Endothelial cell of umbilical vein (primary cell): ENCODE results near the gene TSSK6. TPM values are rescaled to one million over a fixed set of nuclear protein-coding genes. Genes with fewer than 3 reads are reported as not detected.

Experiments
- BruUV-seq: library from RNA; stranded (reverse); fragments of 400-500 nt; replicated peaks from 2 replicates; lab custom pipeline; 2021; lab: Mats Ljungman, UMichigan
- CTCF ChIA-PET: fragments of 300-600, 350-600 bp; sonication (Branson Sonifier 250); formaldehyde crosslinking; loops from one replicate; lab custom pipeline; 2021; ENCODE audit warnings: antibody characterized with exemption, inconsistent platforms; lab: Charles Lee
- POLR2A ChIA-PET: fragments of 300-600, 350-600 bp; sonication (Branson Sonifier 250); formaldehyde crosslinking; loops from one replicate; lab custom pipeline; 2021; ENCODE audit warnings: antibody characterized with exemption, inconsistent platforms; lab: Charles Lee
- DNase-seq: peaks from one replicate; pipeline ENCODE4 v3.0.0-alpha.2; 2011; ENCODE audit warnings: low read depth, low spot score
- FAIRE-seq: peaks from 2 replicates; lab custom pipeline; 2011; peaks lifted over from hg19 to GRCh38; lab: Jason Lieb, UNC
- H2AFZ ChIP-seq: 2 replicates; pipeline ENCODE4 v1.6.0; 2012; ENCODE audit warnings: low read depth, low read length, control low read depth, inconsistent platforms
- H3K27ac ChIP-seq: 2 replicates; pipeline ENCODE4 v1.5.1; 2011; ENCODE audit warnings: low read depth, mild to moderate bottlenecking, control low read depth, low read length, moderate library complexity; ENCODE audit not compliant: insufficient read depth
- H3K27me3 ChIP-seq, 2 experiments: 2 replicates each; pipeline versions ENCODE4 v1.6.0 to v1.6.1; 2011; ENCODE audit warnings: low read length in 2 of 2, mixed read lengths in 1 of 2; ENCODE audit not compliant: control insufficient read depth in 2 of 2, insufficient read depth in 2 of 2
- H3K36me3 ChIP-seq, 2 experiments: 2 replicates in 1 of 2; 3 replicates in 1 of 2; pipeline ENCODE4 v1.5.1; 2011; ENCODE audit warnings: low read length in 2 of 2, mild to moderate bottlenecking in 1 of 2, moderate library complexity in 1 of 2; ENCODE audit not compliant: control insufficient read depth in 2 of 2, insufficient read depth in 2 of 2; ENCODE audit errors: extremely low read depth in 1 of 2
- H3K4me1 ChIP-seq: 3 replicates; pipeline ENCODE4 v1.5.1; 2011; ENCODE audit warnings: mild to moderate bottlenecking, low read length; ENCODE audit not compliant: control insufficient read depth, insufficient read depth; ENCODE audit errors: extremely low read depth
- H3K4me2 ChIP-seq: 2 replicates; pipeline ENCODE4 v1.6.1; 2011; ENCODE audit warnings: low read length, control low read depth, mixed read lengths; ENCODE audit not compliant: insufficient read depth
- H3K4me3 ChIP-seq, 3 experiments: fragments of 200-600 bp in 1 of 3; sonication (generic), shearing (Covaris generic) in 1 of 3; replicated peaks in 1 of 3; 2 replicates each; pipeline ENCODE4 v1.5.1; 2011 to 2016; ENCODE audit warnings: control low read depth in 3 of 3, low read length in 3 of 3, mild to moderate bottlenecking in 2 of 3, inconsistent platforms in 1 of 3, low read depth in 1 of 3, moderate library complexity in 1 of 3; ENCODE audit not compliant: insufficient read depth in 1 of 3
- H3K79me2 ChIP-seq: 2 replicates; pipeline ENCODE4 v1.6.0; 2012; ENCODE audit warnings: low read length, inconsistent platforms; ENCODE audit not compliant: control insufficient read depth, insufficient read depth
- H3K9ac ChIP-seq: replicated peaks from 2 replicates; pipeline ENCODE3; 2011; ENCODE audit warnings: low read length, control low read depth; ENCODE audit not compliant: insufficient read depth; ENCODE audit errors: extremely low read depth
- H3K9me1 ChIP-seq: replicated peaks from 3 replicates; pipeline ENCODE4 v1.6.0; 2011; ENCODE audit warnings: mild to moderate bottlenecking, low read length; ENCODE audit not compliant: control insufficient read depth, insufficient read depth; ENCODE audit errors: extremely low read depth
- H3K9me3 ChIP-seq: replicated peaks from 2 replicates; pipeline ENCODE4 v1.5.1; 2012; ENCODE audit warnings: low read length, inconsistent platforms; ENCODE audit not compliant: control insufficient read depth, insufficient read depth
- H4K20me1 ChIP-seq: replicated peaks from 2 replicates; pipeline ENCODE3; 2011; ENCODE audit warnings: mild to moderate bottlenecking, low read length; ENCODE audit not compliant: control insufficient read depth, insufficient read depth; ENCODE audit errors: extremely low read depth
- EZH2 ChIP-seq: IDR thresholded peaks from 2 replicates; pipeline ENCODE4 v1.6.1; 2012; ENCODE audit warnings: borderline replicate concordance, low read depth, mild to moderate bottlenecking, moderate library complexity, low read length, inconsistent platforms; ENCODE audit not compliant: severe bottlenecking
- FOS ChIP-seq: IDR thresholded peaks from 2 replicates; pipeline ENCODE4 v1.6.1; 2011; ENCODE audit warnings: mild to moderate bottlenecking, low read length, moderate library complexity, borderline replicate concordance; ENCODE audit not compliant: insufficient read depth
- GATA2 ChIP-seq: IDR thresholded peaks from 2 replicates; pipeline ENCODE4 v1.7.0; 2011; ENCODE audit warnings: low read depth, mild to moderate bottlenecking, moderate library complexity, mixed read lengths, low read length; ENCODE audit not compliant: insufficient read length, insufficient read depth
- JUN ChIP-seq: IDR thresholded peaks from 2 replicates; pipeline ENCODE4 v1.6.1; 2011; ENCODE audit warnings: borderline replicate concordance, low read depth; ENCODE audit not compliant: insufficient read length, insufficient read depth
- MYC ChIP-seq: IDR thresholded peaks from one replicate; pipeline ENCODE4 v1.6.1; 2011; ENCODE audit warnings: mild to moderate bottlenecking, low read depth, low read length
- POLR2A ChIP-seq: IDR thresholded peaks from 2 replicates; pipeline ENCODE4 v1.6.1; 2012; ENCODE audit warnings: low read depth, mild to moderate bottlenecking, control low read depth, low read length
- POLR2AphosphoS5 ChIP-seq: IDR thresholded peaks from 2 replicates; pipeline ENCODE4 v1.6.1; 2012; ENCODE audit warnings: low read depth, mild to moderate bottlenecking, control low read depth, low read length, moderate library complexity; ENCODE audit not compliant: insufficient read depth
- dilution Hi-C: fragments of 300-500 bp; cut with MboI; formaldehyde crosslinking; loops from one replicate; pipeline ENCODE4 v1.15.0; 2019; ENCODE audit warnings: low sequenced_read_pairs; ENCODE audit not compliant: extremely low pct_ligation_motif_present
- intact Hi-C: fragments of 100-400 bp; cut with micrococcal nuclease; formaldehyde crosslinking; loops from one replicate; pipeline ENCODE4 v1.10.0; 2022
- polyA plus RNA-seq, 4 experiments: library from polyadenylated mRNA; depleted of rRNA in 3 of 4; stranded (reverse) in 3 of 4; unstranded in 1 of 4; fragments of >200 nt; gene quantifications; 2 replicates each; pipeline versions ENCODE4 v1.2.1 to v1.2.3, GENCODE V29; 2011 to 2012; ENCODE audit warnings: missing spikeins in 1 of 4
- total RNA-seq: library from RNA; stranded (reverse); gene quantifications from 2 replicates; pipeline ENCODE4 v1.2.3, GENCODE V29; 2021
- TF ChIP-seq, protein P1 (sequence below), 2 donors: IDR thresholded peaks; 1 replicate in 1 of 2; 2 replicates in 1 of 2; pipeline ENCODE4 v1.5.1; 2011; ENCODE audit warnings: low read length in 2 of 2, mild to moderate bottlenecking in 2 of 2, moderate library complexity in 2 of 2, control low read depth in 1 of 2, inconsistent platforms in 1 of 2, low read depth in 1 of 2; ENCODE audit not compliant: insufficient read depth in 1 of 2; ENCODE audit errors: extremely low read depth in 1 of 2
- TF ChIP-seq, protein P2 (sequence below): IDR thresholded peaks from 2 replicates; pipeline ENCODE4 v1.6.1; 2011; ENCODE audit not compliant: insufficient read depth, insufficient read length

Gene TSSK6
- total and polyA plus RNA-seq, 2 donors (not counting 3 experiments of a cell fraction or from before 2014, with no cell fraction given) = 0.76 to 0.82 TPM

GRCh38 chr19:19504754-19505668 lies 10.3 kb downstream of the TSSK6 start:
- CTCF ChIA-PET = interaction anchor here (1.5 kb wide), 1 partner anchor 15 kb away, joined by 3 read pairs; no protein-coding TSS in a partner anchor
- H3K27me3 ChIP-seq = no peaks in the 10 kb centered on the region
- H3K36me3 ChIP-seq = peaks cover 21 to 48% of the 10 kb centered on the region in 2 experiments
- TF ChIP-seq EZH2 = no peak
- no peak for TF ChIP-seq JUN
- TF ChIP-seq GATA2 = no peak
- TF ChIP-seq, protein P1, sequence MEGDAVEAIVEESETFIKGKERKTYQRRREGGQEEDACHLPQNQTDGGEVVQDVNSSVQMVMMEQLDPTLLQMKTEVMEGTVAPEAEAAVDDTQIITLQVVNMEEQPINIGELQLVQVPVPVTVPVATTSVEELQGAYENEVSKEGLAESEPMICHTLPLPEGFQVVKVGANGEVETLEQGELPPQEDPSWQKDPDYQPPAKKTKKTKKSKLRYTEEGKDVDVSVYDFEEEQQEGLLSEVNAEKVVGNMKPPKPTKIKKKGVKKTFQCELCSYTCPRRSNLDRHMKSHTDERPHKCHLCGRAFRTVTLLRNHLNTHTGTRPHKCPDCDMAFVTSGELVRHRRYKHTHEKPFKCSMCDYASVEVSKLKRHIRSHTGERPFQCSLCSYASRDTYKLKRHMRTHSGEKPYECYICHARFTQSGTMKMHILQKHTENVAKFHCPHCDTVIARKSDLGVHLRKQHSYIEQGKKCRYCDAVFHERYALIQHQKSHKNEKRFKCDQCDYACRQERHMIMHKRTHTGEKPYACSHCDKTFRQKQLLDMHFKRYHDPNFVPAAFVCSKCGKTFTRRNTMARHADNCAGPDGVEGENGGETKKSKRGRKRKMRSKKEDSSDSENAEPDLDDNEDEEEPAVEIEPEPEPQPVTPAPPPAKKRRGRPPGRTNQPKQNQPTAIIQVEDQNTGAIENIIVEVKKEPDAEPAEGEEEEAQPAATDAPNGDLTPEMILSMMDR (IDR thresholded peaks at IDR 0.05; ENCODE audit: extremely low read depth in 1 of 2, insufficient read depth in 1 of 2, low read depth in 1 of 2, low read length in 2 of 2) = no peak
- no peak for TF ChIP-seq POLR2AphosphoS5
- TF ChIP-seq POLR2A = no peak
- no peak for TF ChIP-seq FOS
- no peak for TF ChIP-seq MYC
- TF ChIP-seq, protein P2, sequence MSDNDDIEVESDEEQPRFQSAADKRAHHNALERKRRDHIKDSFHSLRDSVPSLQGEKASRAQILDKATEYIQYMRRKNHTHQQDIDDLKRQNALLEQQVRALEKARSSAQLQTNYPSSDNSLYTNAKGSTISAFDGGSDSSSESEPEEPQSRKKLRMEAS = no peak
- DNase-seq (no peak), FAIRE-seq (no peak)
- H3K4me1 ChIP-seq = no peaks in the 10 kb centered on the region
- POLR2A ChIA-PET = interaction anchor here (0.7 kb wide), 1 partner anchor 49 kb away, joined by 3 read pairs; no protein-coding TSS in a partner anchor
- H3K4me3 ChIP-seq = no peak overlapping the region
- intact Hi-C loops (no loop called here), dilution Hi-C loops (no loop called here)
- H3K4me2 ChIP-seq = no peak overlapping the region
- no peaks in the 10 kb centered on the region for H4K20me1 ChIP-seq
- H3K79me2 ChIP-seq = no peaks in the 10 kb centered on the region
- no peak overlapping the region for H2AFZ ChIP-seq
- H3K9me1 ChIP-seq = no peaks in the 10 kb centered on the region
- no peaks in the 10 kb centered on the region for H3K9me3 ChIP-seq
- no peak overlapping the region for H3K9ac ChIP-seq
- BruUV-seq = no TSS peak
- no peak overlapping the region for H3K27ac ChIP-seq
